Trophoblast cell (in vitro differentiated cells and primary cell): Measurements from ENCODE around the gene DCLRE1C.

Experiments
- DNase-seq, 2 donors: peaks; one replicate each; pipeline ENCODE4 v3.0.0-alpha.2; 2016
- H2AFZ ChIP-seq: 2 replicates; pipeline ENCODE4 v1.6.1; 2013; ENCODE audit warnings: low read length, moderate library complexity, mild to moderate bottlenecking; ENCODE audit not compliant: insufficient read depth, poor library complexity
- H2AK5ac ChIP-seq: 2 replicates; pipeline ENCODE4 v1.6.1; 2013; ENCODE audit warnings: mild to moderate bottlenecking, low read length
- H2BK120ac ChIP-seq: 2 replicates; pipeline ENCODE4 v1.6.1; 2013; ENCODE audit warnings: low read length, mild to moderate bottlenecking, moderate library complexity; ENCODE audit not compliant: insufficient read depth, poor library complexity
- H2BK12ac ChIP-seq: 2 replicates; pipeline ENCODE4 v1.6.1; 2013; ENCODE audit warnings: mild to moderate bottlenecking, low read length, moderate library complexity
- H2BK5ac ChIP-seq: 2 replicates; pipeline ENCODE4 v1.6.1; 2013; ENCODE audit warnings: low read length, low read depth, moderate library complexity, mild to moderate bottlenecking; ENCODE audit not compliant: poor library complexity
- H3K14ac ChIP-seq: 2 replicates; pipeline ENCODE4 v1.6.1; 2013; ENCODE audit warnings: mild to moderate bottlenecking, low read length
- H3K18ac ChIP-seq: 2 replicates; pipeline ENCODE4 v1.6.1; 2013; ENCODE audit warnings: mild to moderate bottlenecking, low read length
- H3K23ac ChIP-seq: 2 replicates; pipeline ENCODE4 v1.6.1; 2013; ENCODE audit warnings: low read length
- H3K27ac ChIP-seq: 2 replicates; pipeline ENCODE4 v1.5.1; 2013; ENCODE audit warnings: low read depth, mild to moderate bottlenecking, inconsistent platforms, low read length, moderate library complexity
- H3K27me3 ChIP-seq: 2 replicates; pipeline ENCODE4 v1.6.1; 2013; ENCODE audit warnings: inconsistent platforms, mild to moderate bottlenecking, low read length, moderate library complexity; ENCODE audit not compliant: insufficient read depth
- H3K36me3 ChIP-seq, 2 experiments: 1 replicate in 1 of 2; 2 replicates in 1 of 2; pipeline ENCODE4 v1.6.1; 2013; ENCODE audit warnings: low read length in 2 of 2, mild to moderate bottlenecking in 2 of 2, moderate library complexity in 1 of 2; ENCODE audit not compliant: insufficient read depth in 2 of 2, control insufficient read depth in 1 of 2
- H3K4ac ChIP-seq: 2 replicates; pipeline ENCODE4 v1.6.1; 2013; ENCODE audit warnings: low read depth, mild to moderate bottlenecking, low read length, moderate library complexity
- H3K4me1 ChIP-seq, 2 experiments: 1 replicate in 1 of 2; 2 replicates in 1 of 2; pipeline ENCODE4 v1.6.1; 2013; ENCODE audit warnings: low read length in 2 of 2, mild to moderate bottlenecking in 2 of 2, moderate library complexity in 1 of 2; ENCODE audit not compliant: insufficient read depth in 2 of 2, control insufficient read depth in 1 of 2
- H3K4me2 ChIP-seq: 2 replicates; pipeline ENCODE4 v1.6.1; 2013; ENCODE audit warnings: inconsistent platforms, mild to moderate bottlenecking, low read length, moderate library complexity
- H3K4me3 ChIP-seq: 2 replicates; pipeline ENCODE4 v1.5.1; 2013; ENCODE audit warnings: mild to moderate bottlenecking, low read depth, low read length, inconsistent platforms
- H3K79me1 ChIP-seq: one replicate; pipeline ENCODE4 v1.6.1; 2013; ENCODE audit warnings: low read length
- H3K79me2 ChIP-seq: 2 replicates; pipeline ENCODE4 v1.6.1; 2013; ENCODE audit warnings: low read length, mild to moderate bottlenecking; ENCODE audit not compliant: control insufficient read depth, insufficient read depth, poor library complexity
- H3K9ac ChIP-seq: 2 replicates; pipeline ENCODE4 v1.6.1; 2013; ENCODE audit warnings: mild to moderate bottlenecking, low read length
- H3K9me3 ChIP-seq: 2 replicates; pipeline ENCODE4 v1.6.1; 2013; ENCODE audit warnings: low read depth, mild to moderate bottlenecking, control low read depth, inconsistent platforms, low read length; ENCODE audit not compliant: insufficient read depth
- H4K12ac ChIP-seq: 2 replicates; pipeline ENCODE4 v1.6.1; 2013; ENCODE audit warnings: low read depth, mild to moderate bottlenecking, low read length, moderate library complexity
- H4K8ac ChIP-seq: 2 replicates; pipeline ENCODE4 v1.6.1; 2013; ENCODE audit warnings: low read depth, mild to moderate bottlenecking, low read length, moderate library complexity
- H4K91ac ChIP-seq: one replicate; pipeline ENCODE4 v1.6.1; 2013; ENCODE audit warnings: low read depth, mild to moderate bottlenecking, low read length, moderate library complexity
- WGBS: extraction: QIAGEN DNeasy Blood & Tissue Kit; methylation state at CpG from one replicate; pipeline ENCODE4 v1.1.7; 2013; ENCODE audit warnings: missing lambda C conversion rate; ENCODE audit not compliant: insufficient read length, insufficient coverage; ENCODE audit errors: extremely low coverage; 5-methylcytosine and 5-hydroxymethylcytosine counted together

Gene DCLRE1C

DNA sequence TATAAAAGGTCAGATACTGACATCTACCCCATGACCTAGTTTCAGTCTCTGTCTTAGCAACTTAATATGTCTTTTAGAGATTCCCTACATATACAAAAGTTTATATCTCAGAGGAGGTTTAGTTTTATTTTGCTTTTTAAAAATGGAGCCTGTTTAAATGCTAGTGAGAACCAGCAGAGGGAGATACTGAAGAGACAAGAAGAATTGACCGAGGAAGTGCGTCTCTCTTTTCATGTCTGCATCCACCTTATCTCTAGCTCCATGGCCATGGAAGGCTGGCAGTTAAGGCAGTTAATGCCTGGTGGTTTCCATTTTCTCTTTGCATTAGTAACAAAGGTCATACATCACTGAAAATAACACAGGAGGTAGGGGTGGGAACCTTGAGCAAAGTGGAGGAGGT lies 64.6 kb downstream of the DCLRE1C start:
- H4K8ac ChIP-seq, result no peak overlapping the region
- no peaks in the 10 kb centered on the region for H3K79me1 ChIP-seq
- H3K18ac ChIP-seq, result no peak overlapping the region
- no peak overlapping the region for H3K4ac ChIP-seq
- no CpG with 5 or more reads among the region's 2 CpGs for WGBS
- H3K36me3 ChIP-seq, result peaks cover 0 to 4% of the 10 kb centered on the region in 2 experiments
- no peaks in the 10 kb centered on the region for H3K9me3 ChIP-seq
- H3K14ac ChIP-seq, result no peak overlapping the region
- no peak overlapping the region for H4K12ac ChIP-seq
- peaks cover 3% of the 10 kb centered on the region for H3K79me2 ChIP-seq
- no peak overlapping the region for H4K91ac ChIP-seq
- no peak overlapping the region for H2AK5ac ChIP-seq
- H3K9ac ChIP-seq, result no peak overlapping the region
- DNase-seq, result peak in 1 of 2 donors; percentile 25
- no peak overlapping the region for H3K23ac ChIP-seq
- H3K4me3 ChIP-seq, result no peak overlapping the region
- H3K27ac ChIP-seq, result no peak overlapping the region
- H2BK5ac ChIP-seq, result no peak overlapping the region
- no peak overlapping the region for H2AFZ ChIP-seq
- no peak overlapping the region for H3K4me2 ChIP-seq
- no peak overlapping the region for H2BK12ac ChIP-seq
- H3K4me1 ChIP-seq, result no peaks in the 10 kb centered on the region
- H3K27me3 ChIP-seq, result no peaks in the 10 kb centered on the region
- H2BK120ac ChIP-seq, result no peak overlapping the region

DNA sequence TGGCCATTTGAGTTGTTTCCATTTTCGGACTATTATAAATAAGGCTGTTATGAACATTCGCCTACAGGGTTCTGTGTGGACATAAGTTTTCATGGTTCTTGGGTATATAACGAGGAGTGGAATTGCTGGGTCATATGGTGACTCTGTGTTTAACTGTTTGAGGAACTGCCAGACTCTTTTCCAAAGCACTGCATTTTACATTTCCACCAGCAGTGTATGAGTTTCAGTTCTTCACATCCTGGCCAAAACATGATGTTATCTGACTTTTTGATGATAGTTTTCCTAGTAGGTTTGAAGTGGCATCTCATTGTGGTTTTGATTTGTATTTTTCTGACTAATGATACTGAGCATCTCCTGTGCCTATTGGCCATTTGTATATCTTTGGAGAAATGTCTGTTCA lies 69.8 kb downstream of the DCLRE1C start:
- H3K14ac ChIP-seq, result no peak overlapping the region
- peaks cover 11% of the 10 kb centered on the region for H3K79me2 ChIP-seq
- no peak overlapping the region for H2BK12ac ChIP-seq
- no peak overlapping the region for H2BK5ac ChIP-seq
- no peak overlapping the region for H4K12ac ChIP-seq
- H2AK5ac ChIP-seq, result no peak overlapping the region
- no peak overlapping the region for H3K9ac ChIP-seq
- H3K79me1 ChIP-seq, result peaks cover 4% of the 10 kb centered on the region
- no peak overlapping the region for H3K23ac ChIP-seq
- no peak overlapping the region for H3K4me2 ChIP-seq
- H2BK120ac ChIP-seq, result no peak overlapping the region
- no peak overlapping the region for H3K4me3 ChIP-seq
- no peak overlapping the region for H4K91ac ChIP-seq
- peaks cover 5 to 6% of the 10 kb centered on the region in 2 experiments for H3K4me1 ChIP-seq
- H4K8ac ChIP-seq, result no peak overlapping the region
- no CpG with 5 or more reads among the region's 3 CpGs for WGBS
- no peak overlapping the region for H3K27ac ChIP-seq
- no peak for DNase-seq
- no peak overlapping the region for H2AFZ ChIP-seq
- H3K27me3 ChIP-seq, result no peaks in the 10 kb centered on the region
- H3K36me3 ChIP-seq, result peaks cover 0 to 6% of the 10 kb centered on the region in 2 experiments
- no peaks in the 10 kb centered on the region for H3K9me3 ChIP-seq
- H3K18ac ChIP-seq, result no peak overlapping the region
- H3K4ac ChIP-seq, result peak overlapping the region; percentile 55

DNA sequence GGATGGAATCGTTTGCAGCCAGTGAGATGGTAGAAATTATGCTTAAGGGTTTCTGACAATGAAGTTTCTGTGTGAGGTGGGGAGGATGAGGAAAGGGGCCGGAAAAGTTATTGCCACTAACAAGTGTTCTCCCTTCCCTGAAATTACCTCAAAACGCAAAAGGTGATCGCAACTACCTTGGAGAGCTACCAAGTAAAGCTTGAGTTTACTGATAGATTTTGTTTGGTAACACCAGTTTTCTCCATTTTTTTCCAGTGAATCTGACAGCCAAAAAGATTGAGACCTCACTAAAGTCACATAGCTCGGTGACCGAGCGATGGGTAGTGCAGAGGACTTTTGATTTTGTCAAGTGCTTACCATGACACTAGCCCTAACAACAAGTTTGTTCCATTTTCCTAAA lies 73.7 kb downstream of the DCLRE1C start:
- Histone ChIP-seq H3K79me1 (peaks cover 13% of the 10 kb centered on the region), H3K27ac (no peak overlapping the region), H3K36me3 (peaks cover 0 to 1% of the 10 kb centered on the region in 2 experiments), H3K14ac (no peak overlapping the region), H2AK5ac (no peak overlapping the region), H4K12ac (no peak overlapping the region), H2BK12ac (no peak overlapping the region), H4K91ac (no peak overlapping the region), H3K4me2 (peak overlapping the region; percentile 81), H3K4ac (peak overlapping the region; percentile 81), H3K4me3 (no peak overlapping the region), H3K4me1 (peaks cover 5 to 10% of the 10 kb centered on the region in 2 experiments), H2BK5ac (no peak overlapping the region), H2AFZ (no peak overlapping the region), H2BK120ac (no peak overlapping the region), H3K79me2 (peaks cover 16% of the 10 kb centered on the region), H3K23ac (no peak overlapping the region), H3K9ac (no peak overlapping the region), H3K9me3 (peaks cover 2% of the 10 kb centered on the region), H3K27me3 (no peaks in the 10 kb centered on the region), H4K8ac (no peak overlapping the region), H3K18ac (no peak overlapping the region)
- peak in 1 of 2 donors; percentile 11 for DNase-seq
- no CpG with 5 or more reads among the region's 7 CpGs for WGBS

DNA sequence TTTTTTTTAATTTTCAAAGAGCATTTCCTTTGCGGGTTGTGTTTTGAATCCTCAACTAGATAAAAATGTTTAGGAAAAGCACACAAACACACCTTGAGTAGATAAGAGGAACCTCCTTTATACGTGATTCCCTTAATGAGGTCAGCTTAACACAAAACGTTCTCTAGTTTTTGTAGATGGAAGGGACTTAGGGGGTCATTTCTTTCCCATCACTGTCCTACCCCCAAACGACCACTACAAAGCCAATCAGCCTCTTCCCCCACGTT lies 74.0 kb downstream of the DCLRE1C start:
- Histone ChIP-seq H3K18ac (no peak overlapping the region), H4K91ac (no peak overlapping the region), H3K79me2 (peaks cover 16% of the 10 kb centered on the region), H2BK5ac (no peak overlapping the region), H3K27ac (no peak overlapping the region), H2BK12ac (no peak overlapping the region), H3K27me3 (no peaks in the 10 kb centered on the region), H3K4me3 (no peak overlapping the region), H3K9ac (no peak overlapping the region), H3K4me2 (peak overlapping the region; percentile 81), H3K23ac (no peak overlapping the region), H3K79me1 (peaks cover 13% of the 10 kb centered on the region), H4K12ac (no peak overlapping the region), H4K8ac (no peak overlapping the region), H3K4me1 (peaks cover 5 to 10% of the 10 kb centered on the region in 2 experiments), H3K9me3 (peaks cover 2% of the 10 kb centered on the region), H3K36me3 (peaks cover 0 to 1% of the 10 kb centered on the region in 2 experiments), H3K14ac (no peak overlapping the region), H2AFZ (no peak overlapping the region), H3K4ac (peak overlapping the region; percentile 81), H2AK5ac (no peak overlapping the region), H2BK120ac (no peak overlapping the region)
- no CpG with 5 or more reads among the region's 5 CpGs for WGBS
- DNase-seq, result no peak
